ENCODE data around the gene HNRNPL. TPM values are rescaled to one million over a fixed set of nuclear protein-coding genes. Genes with fewer than 3 reads are reported as not detected.
"Not testable (repeated sequence)": the region's sequence is repeated elsewhere in the genome, so short reads cannot be mapped to it uniquely, and the experiment has no call there.

Gene HNRNPL
- total and polyA plus RNA-seq, 8 donors = 252 to 470 (median 429) TPM

DNA sequence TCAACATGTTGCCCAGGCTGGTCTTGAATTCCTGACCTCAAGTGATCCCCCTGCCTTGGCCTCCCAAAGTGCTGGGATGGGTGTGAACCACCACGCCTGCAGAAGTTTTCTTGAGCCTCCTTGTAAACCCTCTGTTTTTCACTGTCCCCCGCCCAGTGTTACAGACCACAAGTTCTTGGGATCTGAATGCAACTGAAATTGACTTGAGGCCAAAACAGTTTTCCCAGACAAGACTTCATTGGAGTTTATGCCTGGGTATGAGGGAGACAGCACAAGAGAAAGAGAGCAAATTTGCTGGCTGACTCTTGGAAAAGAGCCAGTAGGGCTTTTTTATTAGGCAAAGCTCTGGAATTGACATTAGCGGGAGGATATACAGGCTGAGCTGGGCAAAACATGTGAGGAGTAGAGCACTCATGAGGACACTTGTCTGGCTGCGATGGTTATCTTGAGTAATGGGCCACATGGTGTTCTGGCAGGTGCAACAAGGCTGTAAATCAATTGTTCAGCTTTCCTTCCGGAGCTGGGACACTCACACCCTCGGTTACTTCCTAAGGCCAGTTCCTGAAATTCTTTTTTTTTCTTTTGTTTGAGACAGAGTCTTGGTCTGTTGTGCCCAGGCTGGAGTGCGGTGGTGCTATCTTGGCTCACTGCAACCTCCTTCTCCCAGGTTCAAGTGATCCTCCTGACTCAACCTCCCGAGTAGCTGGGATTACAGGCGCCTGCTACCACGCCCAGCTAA, 12.7 kb upstream of the HNRNPL start:
- DNase-seq (peak in 2 of 4 donors; percentile 67 to 82), ATAC-seq (peak; percentile 54)
- Histone ChIP-seq H3K4me1 (peaks cover 0 to 27% of the 10 kb centered on the region in 2 donors), H3K36me3 (no peaks in the 10 kb centered on the region), H3K27me3 (no peaks in the 10 kb centered on the region), H3K4me3 (no peak overlapping the region), H3K27ac (peak overlapping the region in 1 of 2 donors; percentile 24), H3K9me3 (no peaks in the 10 kb centered on the region)
- intact Hi-C loops (cut with DNase I) = no loop called here
- TF ChIP-seq CTCF (IDR thresholded peaks at IDR 0.05) = no peak

DNA sequence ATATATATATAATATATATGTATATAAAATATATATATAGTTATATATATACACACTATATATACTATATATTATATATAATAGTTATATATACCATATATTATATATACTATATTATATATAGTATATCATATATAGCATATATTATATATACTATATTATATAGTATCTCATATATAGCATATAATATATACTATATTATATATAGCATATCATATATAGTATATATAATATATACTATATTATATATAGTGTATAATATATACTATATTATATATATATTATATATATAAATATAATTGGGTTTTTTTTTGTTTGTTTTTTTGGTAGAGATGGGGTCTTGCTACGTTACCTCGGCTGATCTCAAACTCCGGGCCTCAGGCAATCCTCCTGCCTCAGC, 11.6 kb upstream of the HNRNPL start:
- no peak for DNase-seq
- H3K4me1 ChIP-seq = peaks cover 0 to 27% of the 10 kb centered on the region in 2 donors
- H3K27me3 ChIP-seq = no peaks in the 10 kb centered on the region
- intact Hi-C loops (cut with DNase I) = no loop called here
- no peak overlapping the region for H3K27ac ChIP-seq
- no peak for TF ChIP-seq CTCF (IDR thresholded peaks at IDR 0.05)
- no peaks in the 10 kb centered on the region for H3K9me3 ChIP-seq
- H3K4me3 ChIP-seq = no peak overlapping the region
- no peaks in the 10 kb centered on the region for H3K36me3 ChIP-seq
- ATAC-seq = no peak

- ATAC-seq; H3K27ac ChIP-seq; H3K36me3 ChIP-seq; H3K27me3 ChIP-seq; H3K9me3 ChIP-seq; H3K4me3 ChIP-seq; DNase-seq; intact Hi-C loops (cut with DNase I): not testable (repeated sequence)
- peaks cover 0 to 20% of the 10 kb centered on the region in 2 donors for H3K4me1 ChIP-seq
Observed at GRCh38 chr19:38859631-38860204, 9.9 kb upstream of the HNRNPL start.

- no peak for DNase-seq
- Histone ChIP-seq H3K27ac (no peak overlapping the region), H3K27me3 (no peaks in the 10 kb centered on the region), H3K9me3 (no peaks in the 10 kb centered on the region), H3K4me3 (no peak overlapping the region), H3K4me1 (peaks cover 0 to 12% of the 10 kb centered on the region in 2 donors), H3K36me3 (no peaks in the 10 kb centered on the region)
- no peak for TF ChIP-seq CTCF (IDR thresholded peaks at IDR 0.05)
- no peak for ATAC-seq
- intact Hi-C loops (cut with DNase I) = no loop called here
Observed at GRCh38 chr19:38856813-38857212, 7.0 kb upstream of the HNRNPL start.

- H3K27me3 ChIP-seq = not testable (repeated sequence)
Observed at GRCh38 chr19:38855751-38856150, 6.0 kb upstream of the HNRNPL start.

GRCh38 chr19:38854961-38855360, 5.2 kb upstream of the HNRNPL start:
- H3K36me3 ChIP-seq; ATAC-seq; H3K27me3 ChIP-seq; H3K9me3 ChIP-seq; H3K27ac ChIP-seq; intact Hi-C loops (cut with DNase I); DNase-seq; H3K4me3 ChIP-seq: not testable (repeated sequence)
- H3K4me1 ChIP-seq = peaks cover 0 to 18% of the 10 kb centered on the region in 2 donors

More at GRCh38 chr19:38855751-38856150, 6.0 kb upstream of the HNRNPL start:
- H3K9me3 ChIP-seq; H3K27ac ChIP-seq; intact Hi-C loops (cut with DNase I); DNase-seq; H3K36me3 ChIP-seq; ATAC-seq; H3K4me3 ChIP-seq: not testable (repeated sequence)
- H3K4me1 ChIP-seq = peaks cover 0 to 18% of the 10 kb centered on the region in 2 donors
